Tibial nerve (tissue), 4 donors: ENCODE measurements around the gene CORO2B.

Experiments
- CTCF ChIP-seq, 5 experiments: fragments of 200-600 bp in 3 of 5; fragments of 450-650 bp in 2 of 5; sonication (generic) in 3 of 5; IDR thresholded peaks; one replicate each; pipeline ENCODE4 v1.5.1; 2016 to 2019; ENCODE audit warnings: antibody characterized with exemption in 5 of 5, mild to moderate bottlenecking in 3 of 5, moderate library complexity in 2 of 5
- EP300 ChIP-seq, 2 donors: sonication (generic); formaldehyde crosslinking; IDR thresholded peaks; one replicate each; pipeline ENCODE4 v1.6.1; 2017; ENCODE audit warnings: antibody characterized with exemption in 2 of 2, mild to moderate bottlenecking in 1 of 2
- POLR2A ChIP-seq, 2 donors: fragments of 450-650 bp; IDR thresholded peaks; one replicate each; pipeline ENCODE4 v1.6.1; 2017; ENCODE audit warnings: antibody characterized with exemption in 2 of 2, mild to moderate bottlenecking in 2 of 2, moderate library complexity in 2 of 2

- no peak for TF ChIP-seq CTCF (IDR thresholded peaks at IDR 0.05)
- no peak for TF ChIP-seq POLR2A (IDR thresholded peaks at IDR 0.05)
- no peak for TF ChIP-seq EP300 (IDR thresholded peaks at IDR 0.05)
Observed at GRCh38 chr15:68587769-68588385, 9.1 kb downstream of the CORO2B start.
